ENCODE data around the gene MAVS. TPM values are rescaled to one million over a fixed set of nuclear protein-coding genes. Genes with fewer than 3 reads are reported as not detected.

The MAVS gene
- total RNA-seq, 1 experiment from 2014 or later: 24.2 TPM

DNA sequence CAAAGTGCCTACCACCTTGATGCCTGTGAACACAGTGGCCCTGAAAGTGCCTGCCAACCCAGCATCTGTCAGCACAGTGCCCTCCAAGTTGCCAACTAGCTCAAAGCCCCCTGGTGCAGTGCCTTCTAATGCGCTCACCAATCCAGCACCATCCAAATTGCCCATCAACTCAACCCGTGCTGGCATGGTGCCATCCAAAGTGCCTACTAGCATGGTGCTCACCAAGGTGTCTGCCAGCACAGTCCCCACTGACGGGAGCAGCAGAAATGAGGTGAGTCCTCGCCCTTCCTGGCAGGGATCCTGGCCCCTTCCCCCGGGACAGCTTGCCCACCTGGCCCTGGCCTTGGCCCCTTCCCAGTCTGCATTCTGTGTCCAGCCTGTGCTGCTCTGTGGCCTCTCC, 17.9 kb downstream of the MAVS start:
- H3K14ac ChIP-seq (ENCODE audit: insufficient read depth, low read length): no peak overlapping the region
- H3K79me2 ChIP-seq (ENCODE audit: insufficient read depth, low read length): no peaks in the 10 kb centered on the region
- no peak overlapping the region for H2BK15ac ChIP-seq (ENCODE audit: low read depth, low read length)
- no peaks in the 10 kb centered on the region for H3K9me3 ChIP-seq (ENCODE audit: control insufficient read depth, low read depth, low read length)
- H3K4ac ChIP-seq (ENCODE audit: low read depth, low read length): no peak overlapping the region
- H3T11ph ChIP-seq (ENCODE audit: low read length): no peak overlapping the region
- no peak overlapping the region for H3K9ac ChIP-seq (ENCODE audit: extremely low read depth, insufficient read length, low read length)
- H4K91ac ChIP-seq (ENCODE audit: insufficient read length, low read depth, low read length): no peak overlapping the region
- H3K27ac ChIP-seq (ENCODE audit: insufficient read length, low read depth, low read length): no peak overlapping the region
- no peak overlapping the region for H4K5ac ChIP-seq (ENCODE audit: insufficient read length, low read depth, low read length)
- no CpG with 5 or more reads among the region's 5 CpGs for WGBS (ENCODE audit: extremely low coverage, insufficient read length, low lambda C conversion rate)
- H2AK5ac ChIP-seq (ENCODE audit: insufficient read length, low read length): no peak overlapping the region
- no peak overlapping the region for H4K8ac ChIP-seq (replicated peaks; ENCODE audit: insufficient read length, low read depth, low read length)
- no peak overlapping the region for H3K23ac ChIP-seq (ENCODE audit: insufficient read length, low read depth, low read length)
- no peaks in the 10 kb centered on the region for H3K79me1 ChIP-seq (ENCODE audit: insufficient read depth, low read depth, low read length, poor library complexity, severe bottlenecking)
- no peaks in the 10 kb centered on the region for H3K4me1 ChIP-seq (ENCODE audit: insufficient read depth, low read length)
- no peaks in the 10 kb centered on the region; the same call in 1 of the 2 replicates for H3K27me3 Mint-ChIP-seq (ENCODE audit: low read depth)
- H3K4me3 Mint-ChIP-seq: no peak overlapping the region
- H2BK5ac ChIP-seq (ENCODE audit: insufficient read length, low read length): no peak overlapping the region
- H3K4me2 ChIP-seq (ENCODE audit: insufficient read depth, insufficient read length, low read length): no peak overlapping the region
- DNase-seq: no peak
- H2BK12ac ChIP-seq (ENCODE audit: insufficient read length, low read depth, low read length): no peak overlapping the region
- H3K18ac ChIP-seq (ENCODE audit: insufficient read length, low read depth, low read length): no peak overlapping the region
- no peaks in the 10 kb centered on the region for H3K4me1 Mint-ChIP-seq
- H2AFZ ChIP-seq (ENCODE audit: low read length): no peak overlapping the region
- no peaks in the 10 kb centered on the region for H3K23me2 ChIP-seq (ENCODE audit: insufficient read length, low read depth, low read length, poor library complexity, severe bottlenecking)
- H2BK20ac ChIP-seq (ENCODE audit: low read depth, low read length, poor library complexity, severe bottlenecking): no peak overlapping the region
- H3K27ac Mint-ChIP-seq: no peak overlapping the region
- TF ChIP-seq, protein P1, sequence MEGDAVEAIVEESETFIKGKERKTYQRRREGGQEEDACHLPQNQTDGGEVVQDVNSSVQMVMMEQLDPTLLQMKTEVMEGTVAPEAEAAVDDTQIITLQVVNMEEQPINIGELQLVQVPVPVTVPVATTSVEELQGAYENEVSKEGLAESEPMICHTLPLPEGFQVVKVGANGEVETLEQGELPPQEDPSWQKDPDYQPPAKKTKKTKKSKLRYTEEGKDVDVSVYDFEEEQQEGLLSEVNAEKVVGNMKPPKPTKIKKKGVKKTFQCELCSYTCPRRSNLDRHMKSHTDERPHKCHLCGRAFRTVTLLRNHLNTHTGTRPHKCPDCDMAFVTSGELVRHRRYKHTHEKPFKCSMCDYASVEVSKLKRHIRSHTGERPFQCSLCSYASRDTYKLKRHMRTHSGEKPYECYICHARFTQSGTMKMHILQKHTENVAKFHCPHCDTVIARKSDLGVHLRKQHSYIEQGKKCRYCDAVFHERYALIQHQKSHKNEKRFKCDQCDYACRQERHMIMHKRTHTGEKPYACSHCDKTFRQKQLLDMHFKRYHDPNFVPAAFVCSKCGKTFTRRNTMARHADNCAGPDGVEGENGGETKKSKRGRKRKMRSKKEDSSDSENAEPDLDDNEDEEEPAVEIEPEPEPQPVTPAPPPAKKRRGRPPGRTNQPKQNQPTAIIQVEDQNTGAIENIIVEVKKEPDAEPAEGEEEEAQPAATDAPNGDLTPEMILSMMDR (conservative IDR thresholded peaks at IDR 0.05): no peak
- no peaks in the 10 kb centered on the region for H4K20me1 ChIP-seq (ENCODE audit: control insufficient read depth, insufficient read depth, insufficient read length)
- peaks cover 0 to 4% of the 10 kb centered on the region in 2 experiments; a peak in 3 of 5 replicates for H3K9me3 Mint-ChIP-seq
- no peak overlapping the region for H2BK120ac ChIP-seq (ENCODE audit: low read depth, low read length, poor library complexity, severe bottlenecking)
- H3K36me3 Mint-ChIP-seq (ENCODE audit: insufficient read depth in 1 of 3, low read depth in 3 of 3): peaks cover 30 to 65% (median 46%) of the 10 kb centered on the region in 3 experiments
- no peaks in the 10 kb centered on the region for H3K27me3 ChIP-seq (ENCODE audit: insufficient read depth, low read length)
- no peak overlapping the region for H3K56ac ChIP-seq (ENCODE audit: insufficient read length, low read depth, low read length)
